Measurements from ENCODE around the gene TBC1D22A.

- TF ChIP-seq CTCF (IDR thresholded peaks at IDR 0.05 in 2 of 3, conservative IDR thresholded peaks at IDR 0.05 in 1 of 3; ENCODE audit: insufficient read depth in 2 of 3, low read depth in 1 of 3, low read length in 3 of 3) (no peak), MYC (IDR thresholded peaks at IDR 0.05; ENCODE audit: low read depth, low read length) (no peak), MYC (CRISPR knock-in tag; IDR thresholded peaks at IDR 0.05; ENCODE audit: borderline replicate concordance, low read depth) (no peak), ZNF3 (CRISPR knock-in tag; IDR thresholded peaks at IDR 0.05) (no peak), ELF1 (tag; IDR thresholded peaks at IDR 0.05) (no peak), ETV5 (CRISPR knock-in tag; IDR thresholded peaks at IDR 0.05; ENCODE audit: low read depth) (no peak), ZNF79 (CRISPR knock-in tag; IDR thresholded peaks at IDR 0.05; ENCODE audit: low read depth) (no peak), EZH2 (IDR thresholded peaks at IDR 0.05; ENCODE audit: borderline replicate concordance, low read depth, low read length) (no peak), ZNF12 (CRISPR knock-in tag; IDR thresholded peaks at IDR 0.05) (no peak), MAX (CRISPR knock-in tag; IDR thresholded peaks at IDR 0.05) (no peak), SIN3A (IDR thresholded peaks at IDR 0.05; ENCODE audit: borderline replicate concordance in 2 of 2, control insufficient read depth in 1 of 2, low read depth in 2 of 2, low read length in 2 of 2) (no peak), ZNF589 (CRISPR knock-in tag; IDR thresholded peaks at IDR 0.05; ENCODE audit: low read depth) (no peak), REST (IDR thresholded peaks at IDR 0.05; ENCODE audit: borderline replicate concordance) (no peak), REST (CRISPR knock-in tag; IDR thresholded peaks at IDR 0.05; ENCODE audit: low read depth) (no peak), SP1 (CRISPR knock-in tag; IDR thresholded peaks at IDR 0.05) (no peak)
Measured at GRCh38 chr22:46923394-46923793, 160.9 kb downstream of the TBC1D22A start.

All from K562 (cell line).